CD8-positive, alpha-beta memory T cell (primary cell): ENCODE data around the gene TSPAN18. TPM values are rescaled to one million over a fixed set of nuclear protein-coding genes. Genes with fewer than 3 reads are reported as not detected.

Source experiments
- CTCF ChIA-PET: fragments of 350-600 bp; sonication (Branson Sonifier 250); formaldehyde crosslinking; loops from one replicate; lab custom pipeline; 2021; ENCODE audit warnings: antibody characterized with exemption; lab: Charles Lee
- POLR2A ChIA-PET: fragments of 350-600 bp; sonication (Branson Sonifier 250); formaldehyde crosslinking; loops from one replicate; lab custom pipeline; 2021; ENCODE audit warnings: antibody characterized with exemption; lab: Charles Lee
- DNase-seq, 5 donors: peaks; one replicate each; pipeline versions ENCODE4 v3.0.0 to v3.0.0-alpha.2; 2020 to 2022; ENCODE audit warnings: mixed read lengths in 1 of 5
- H3K27ac ChIP-seq: one replicate; pipeline ENCODE4 v1.7.0; 2013; ENCODE audit warnings: low read depth, mild to moderate bottlenecking, low read length, moderate library complexity
- H3K27me3 ChIP-seq: 2 replicates; pipeline ENCODE4 v1.7.0; 2013; ENCODE audit warnings: low read length, mild to moderate bottlenecking; ENCODE audit not compliant: insufficient read depth, poor library complexity, severe bottlenecking
- H3K36me3 ChIP-seq: 2 replicates; pipeline ENCODE4 v1.7.0; 2013; ENCODE audit warnings: mild to moderate bottlenecking, low read length, moderate library complexity; ENCODE audit not compliant: insufficient read depth
- H3K4me1 ChIP-seq: 2 replicates; pipeline ENCODE4 v1.7.0; 2013; ENCODE audit warnings: mild to moderate bottlenecking, low read length, moderate library complexity; ENCODE audit not compliant: insufficient read depth
- H3K4me3 ChIP-seq: 2 replicates; pipeline ENCODE4 v1.7.0; 2013; ENCODE audit warnings: mild to moderate bottlenecking, low read length
- H3K9me3 ChIP-seq: 2 replicates; pipeline ENCODE4 v1.7.0; 2013; ENCODE audit warnings: mild to moderate bottlenecking, low read length
- H3K27ac Mint-ChIP-seq, 8 donors: one replicate each; pipeline ENCODE4 v1.8.0; 2020 to 2021; ENCODE audit warnings: mixed read lengths in 8 of 8, mild to moderate bottlenecking in 6 of 8, inconsistent platforms in 3 of 8, moderate library complexity in 3 of 8
- H3K27me3 Mint-ChIP-seq, 2 donors: one replicate each; pipeline ENCODE4 v1.8.0; 2020 to 2021; ENCODE audit warnings: mixed read lengths in 2 of 2, mild to moderate bottlenecking in 1 of 2, moderate library complexity in 1 of 2
- H3K36me3 Mint-ChIP-seq, 3 donors: one replicate each; pipeline ENCODE4 v1.8.0; 2020 to 2021; ENCODE audit warnings: mixed read lengths in 3 of 3, inconsistent platforms in 1 of 3, mild to moderate bottlenecking in 1 of 3
- H3K4me1 Mint-ChIP-seq, 3 donors: one replicate each; pipeline ENCODE4 v1.8.0; 2020 to 2021; ENCODE audit warnings: mixed read lengths in 3 of 3, inconsistent platforms in 1 of 3, mild to moderate bottlenecking in 1 of 3
- H3K4me3 Mint-ChIP-seq, 7 donors: one replicate each; pipeline ENCODE4 v1.8.0; 2020 to 2021; ENCODE audit warnings: mixed read lengths in 7 of 7, mild to moderate bottlenecking in 6 of 7, moderate library complexity in 4 of 7, inconsistent platforms in 2 of 7
- H3K9me3 Mint-ChIP-seq, 5 donors: one replicate each; pipeline ENCODE4 v1.8.0; 2020 to 2022; ENCODE audit warnings: mixed read lengths in 5 of 5, mild to moderate bottlenecking in 3 of 5, moderate library complexity in 2 of 5, inconsistent platforms in 1 of 5
- polyA plus RNA-seq: library from polyadenylated mRNA; unstranded; fragments of 300-500 nt; fragmentation: Illumina TruSeq; gene quantifications from one replicate; pipeline ENCODE4 v1.2.3, GENCODE V29; 2021
- total RNA-seq, 2 experiments: library from RNA; stranded (reverse); gene quantifications; one replicate each; pipeline ENCODE4 v1.2.3, GENCODE V29; 2021

Gene TSPAN18
- total and polyA plus RNA-seq, 3 experiments from 2014 or later, result 0.60 to 15.1 (median 1.2) TPM

- Histone ChIP-seq H3K9me3 (no peaks in the 10 kb centered on the region), H3K4me3 (no peak overlapping the region), H3K4me1 (no peaks in the 10 kb centered on the region), H3K27me3 (no peaks in the 10 kb centered on the region), H3K27ac (no peak overlapping the region), H3K36me3 (no peaks in the 10 kb centered on the region)
- Mint-ChIP-seq H3K36me3 (peaks cover 0 to 4% (median 0%) of the 10 kb centered on the region in 3 donors), H3K27me3 (peaks cover 11 to 23% of the 10 kb centered on the region in 2 donors), H3K27ac (peak overlapping the region in 1 of 8 donors; percentile 29), H3K4me1 (peaks cover 0 to 9% (median 0%) of the 10 kb centered on the region in 3 donors), H3K9me3 (peaks cover 0 to 8% (median 3%) of the 10 kb centered on the region in 5 donors), H3K4me3 (no peak overlapping the region)
- POLR2A ChIA-PET, result no interaction called here
- CTCF ChIA-PET, result no interaction called here
- DNase-seq, result no peak
These were observed 23.9 kb upstream of the TSPAN18 start for GRCh38 chr11:44702889-44703288.

DNA sequence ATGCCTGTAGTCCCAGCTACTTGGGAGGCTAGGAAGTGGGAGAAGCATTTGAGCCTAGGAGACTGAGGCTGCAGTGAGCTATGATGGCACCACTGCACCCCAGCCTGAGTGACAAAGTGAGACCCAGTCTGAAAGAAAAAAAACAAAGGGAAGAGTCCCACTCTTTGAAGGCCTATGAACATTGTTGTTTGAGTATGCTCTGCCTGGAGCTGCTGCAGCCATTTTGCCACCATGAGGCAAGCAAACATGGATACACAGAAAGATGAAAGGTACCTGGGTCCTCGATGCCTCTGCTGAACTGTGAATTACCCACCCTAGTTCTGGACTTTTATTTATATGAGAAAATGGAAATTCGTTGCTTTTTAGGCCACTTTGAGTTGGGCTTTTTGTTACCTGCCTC, 19.7 kb upstream of the TSPAN18 start:
- peaks cover 0 to 12% (median 0%) of the 10 kb centered on the region in 3 donors for H3K36me3 Mint-ChIP-seq
- Histone ChIP-seq H3K9me3 (no peaks in the 10 kb centered on the region), H3K27me3 (no peaks in the 10 kb centered on the region), H3K4me1 (peaks cover 10% of the 10 kb centered on the region), H3K4me3 (no peak overlapping the region), H3K27ac (no peak overlapping the region), H3K36me3 (no peaks in the 10 kb centered on the region)
- ChIA-PET POLR2A (no interaction called here), CTCF (no interaction called here)
- no peak overlapping the region for H3K4me3 Mint-ChIP-seq
- H3K9me3 Mint-ChIP-seq, result peaks cover 5 to 9% (median 8%) of the 10 kb centered on the region in 5 donors
- peaks cover under 1 to 11% of the 10 kb centered on the region in 2 donors for H3K27me3 Mint-ChIP-seq
- peaks cover 5 to 18% (median 7%) of the 10 kb centered on the region in 3 donors for H3K4me1 Mint-ChIP-seq
- no peak for DNase-seq
- no peak overlapping the region for H3K27ac Mint-ChIP-seq

GRCh38 chr11:44708009-44708408, 18.8 kb upstream of the TSPAN18 start:
- CTCF ChIA-PET, result interaction anchor here (1.1 kb wide), 2 partner anchors 91 to 219 kb away, joined by 3 read pairs; no protein-coding TSS in a partner anchor
- H3K36me3 Mint-ChIP-seq, result peaks cover 0 to 12% (median 0%) of the 10 kb centered on the region in 3 donors
- POLR2A ChIA-PET, result no interaction called here
- Histone ChIP-seq H3K4me3 (no peak overlapping the region), H3K27ac (no peak overlapping the region), H3K36me3 (no peaks in the 10 kb centered on the region), H3K9me3 (no peaks in the 10 kb centered on the region), H3K27me3 (no peaks in the 10 kb centered on the region), H3K4me1 (peaks cover 10% of the 10 kb centered on the region)
- no peak overlapping the region for H3K27ac Mint-ChIP-seq
- H3K4me1 Mint-ChIP-seq, result peaks cover 5 to 17% (median 7%) of the 10 kb centered on the region in 3 donors
- peaks cover 5 to 9% (median 8%) of the 10 kb centered on the region in 5 donors for H3K9me3 Mint-ChIP-seq
- DNase-seq, result no peak
- no peak overlapping the region for H3K4me3 Mint-ChIP-seq
- H3K27me3 Mint-ChIP-seq, result peaks cover 0 to 11% of the 10 kb centered on the region in 2 donors

DNA sequence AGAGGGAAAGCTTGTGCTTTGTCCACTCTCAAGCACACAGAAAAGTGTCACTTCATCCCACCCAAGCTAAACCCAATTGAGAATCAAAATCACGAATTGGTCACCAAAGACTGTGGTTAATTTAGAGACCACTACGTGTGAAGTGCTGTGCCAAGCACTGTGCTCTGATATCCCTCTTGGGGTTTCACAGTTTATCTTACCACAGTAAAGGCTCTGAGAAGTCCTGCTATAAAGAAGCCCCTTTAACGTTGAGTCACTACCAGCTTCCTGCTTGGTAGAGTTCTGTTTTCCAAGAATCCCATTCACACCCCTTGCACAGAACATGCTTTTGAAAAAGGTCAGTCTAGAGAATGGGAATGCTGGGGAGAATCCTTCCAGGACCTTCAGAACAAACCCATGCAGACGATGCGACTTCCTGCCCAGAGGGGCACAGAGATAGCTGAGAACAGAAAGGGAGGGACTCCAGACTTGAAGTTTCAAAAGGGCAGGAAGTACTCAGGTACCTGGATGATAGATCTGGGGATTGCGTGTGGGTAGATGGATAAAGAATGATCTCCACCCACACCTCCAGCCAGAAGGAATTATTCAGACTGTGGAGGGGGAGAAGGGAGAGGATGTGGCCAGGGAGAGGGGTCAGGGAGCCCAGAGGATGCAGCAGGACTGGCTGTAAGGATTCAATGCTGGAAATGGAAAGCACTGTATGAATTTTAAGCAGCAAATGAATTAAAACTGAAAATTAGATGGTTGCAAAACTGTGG, 18.1 kb upstream of the TSPAN18 start:
- ChIA-PET CTCF (interaction anchor here (1.1 kb wide), 2 partner anchors 91 to 218 kb away, joined by 3 read pairs; no protein-coding TSS in a partner anchor), POLR2A (no interaction called here)
- Histone ChIP-seq H3K36me3 (no peaks in the 10 kb centered on the region), H3K9me3 (no peaks in the 10 kb centered on the region), H3K27ac (no peak overlapping the region), H3K4me3 (no peak overlapping the region), H3K27me3 (no peaks in the 10 kb centered on the region), H3K4me1 (peaks cover 10% of the 10 kb centered on the region)
- Mint-ChIP-seq H3K27me3 (peaks cover 0 to 11% of the 10 kb centered on the region in 2 donors), H3K4me3 (no peak overlapping the region), H3K9me3 (peaks cover 2 to 9% (median 5%) of the 10 kb centered on the region in 5 donors), H3K27ac (no peak overlapping the region), H3K4me1 (peaks cover 5 to 17% (median 7%) of the 10 kb centered on the region in 3 donors), H3K36me3 (peaks cover 0 to 10% (median 0%) of the 10 kb centered on the region in 3 donors)
- DNase-seq, result no peak

- ChIA-PET POLR2A (no interaction called here), CTCF (no interaction called here)
- no peak for DNase-seq
- Histone ChIP-seq H3K36me3 (no peaks in the 10 kb centered on the region), H3K27ac (no peak overlapping the region), H3K4me3 (no peak overlapping the region), H3K9me3 (no peaks in the 10 kb centered on the region), H3K27me3 (no peaks in the 10 kb centered on the region), H3K4me1 (peaks cover 10% of the 10 kb centered on the region)
- Mint-ChIP-seq H3K4me1 (peaks cover 5 to 17% (median 7%) of the 10 kb centered on the region in 3 donors), H3K9me3 (peaks cover 0 to 9% (median 3%) of the 10 kb centered on the region in 5 donors), H3K27me3 (peaks cover 0 to 11% of the 10 kb centered on the region in 2 donors), H3K27ac (no peak overlapping the region), H3K36me3 (peaks cover 0 to 8% (median 0%) of the 10 kb centered on the region in 3 donors), H3K4me3 (no peak overlapping the region)
These were observed 17.5 kb upstream of the TSPAN18 start for GRCh38 chr11:44709281-44709562.

- no peaks in the 10 kb centered on the region for H3K27me3 ChIP-seq
- H3K4me3 Mint-ChIP-seq, result no peak overlapping the region
- H3K4me3 ChIP-seq, result no peak overlapping the region
- H3K9me3 ChIP-seq, result no peaks in the 10 kb centered on the region
- peaks cover 0 to 8% (median 0%) of the 10 kb centered on the region in 3 donors for H3K36me3 Mint-ChIP-seq
- H3K4me1 Mint-ChIP-seq, result peaks cover 5 to 17% (median 7%) of the 10 kb centered on the region in 3 donors
- H3K27ac Mint-ChIP-seq, result peak overlapping the region in 3 of 8 donors; percentile 23 to 72 (median 58)
- ChIA-PET POLR2A (no interaction called here), CTCF (no interaction called here)
- peaks cover 0 to 9% (median 3%) of the 10 kb centered on the region in 5 donors for H3K9me3 Mint-ChIP-seq
- H3K27ac ChIP-seq, result no peak overlapping the region
- no peak for DNase-seq
- H3K36me3 ChIP-seq, result no peaks in the 10 kb centered on the region
- peaks cover 10% of the 10 kb centered on the region for H3K4me1 ChIP-seq
- H3K27me3 Mint-ChIP-seq, result peaks cover 0 to 9% of the 10 kb centered on the region in 2 donors
These were observed 16.8 kb upstream of the TSPAN18 start for GRCh38 chr11:44709966-44710365.

DNA sequence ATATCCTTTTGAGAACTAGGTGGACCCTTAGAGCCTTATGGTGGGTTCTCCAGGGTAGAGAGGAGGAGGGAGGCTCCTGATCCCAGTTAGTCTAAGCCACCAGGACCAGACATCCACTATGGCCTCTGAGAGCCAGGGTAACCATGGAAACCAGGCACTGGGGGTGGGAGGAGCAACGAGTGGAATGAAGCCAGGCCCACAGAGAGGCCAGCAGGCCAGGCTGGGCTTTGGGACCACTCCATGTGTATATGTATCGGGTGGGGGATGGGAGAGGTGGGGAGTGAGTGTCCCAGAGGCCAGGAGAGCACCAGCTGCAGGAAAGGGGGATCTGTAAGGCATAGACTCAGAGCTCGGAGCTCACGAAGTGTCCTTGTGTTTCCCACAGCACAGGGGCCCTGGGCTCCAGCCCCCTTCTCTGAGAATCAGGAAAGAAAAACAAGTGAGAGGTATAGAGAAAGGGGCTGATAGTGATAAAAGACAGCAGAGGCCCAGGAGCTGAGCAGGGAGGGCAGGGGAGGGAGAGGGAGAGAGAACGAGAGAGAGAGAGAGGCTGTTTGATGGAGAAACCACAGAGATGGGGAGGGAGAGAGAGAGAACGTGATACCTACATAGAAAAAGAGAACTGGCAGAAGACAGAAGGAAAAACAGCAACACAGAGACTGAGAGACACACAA, 15.5 kb upstream of the TSPAN18 start:
- POLR2A ChIA-PET, result no interaction called here
- Histone ChIP-seq H3K36me3 (no peaks in the 10 kb centered on the region), H3K27me3 (no peaks in the 10 kb centered on the region), H3K9me3 (no peaks in the 10 kb centered on the region), H3K4me3 (no peak overlapping the region), H3K27ac (no peak overlapping the region), H3K4me1 (peaks cover 10% of the 10 kb centered on the region)
- H3K27ac Mint-ChIP-seq, result peak overlapping the region in 1 of 8 donors; percentile 30
- H3K36me3 Mint-ChIP-seq, result peaks cover 0 to 8% (median 0%) of the 10 kb centered on the region in 3 donors
- H3K4me3 Mint-ChIP-seq, result no peak overlapping the region
- CTCF ChIA-PET, result interaction anchor here (1.1 kb wide), 1 partner anchor 65 kb away, joined by 3 read pairs; no protein-coding TSS in a partner anchor
- no peak for DNase-seq
- H3K4me1 Mint-ChIP-seq, result peaks cover 5 to 17% (median 7%) of the 10 kb centered on the region in 3 donors
- peaks cover 0 to 9% (median 3%) of the 10 kb centered on the region in 5 donors for H3K9me3 Mint-ChIP-seq
- peaks cover 0 to 7% of the 10 kb centered on the region in 2 donors for H3K27me3 Mint-ChIP-seq
